Left renal cortex interstitium (tissue), 4 donors: ENCODE results near the gene CES4A. TPM values are rescaled to one million over a fixed set of nuclear protein-coding genes. Genes with fewer than 3 reads are reported as not detected.
A peak's percentile ranks its signal among the peaks of the same experiment; 100 is the strongest.

Experiments
- DNase-seq, 4 donors: peaks; one replicate each; pipeline ENCODE4 v3.0.0-alpha.2; 2013; ENCODE audit warnings: low read depth in 4 of 4, low spot score in 2 of 4, missing footprints in 1 of 4
- polyA plus RNA-seq, 4 donors: library from polyadenylated mRNA; unstranded; fragments of 120-200 nt; gene quantifications; one replicate each; pipeline ENCODE4 v1.2.1, GENCODE V29; 2013; ENCODE audit not compliant: insufficient read length in 4 of 4

CES4A gene
- polyA plus RNA-seq, 4 donors: 4.6 to 12.3 (median 9.5) TPM

GRCh38 chr16:67017810-67018488, 29.6 kb downstream of the CES4A start:
- peak in 1 of 4 donors; percentile 73 for DNase-seq

GRCh38 chr16:67019171-67019570, 30.8 kb downstream of the CES4A start:
- no peak for DNase-seq

DNA sequence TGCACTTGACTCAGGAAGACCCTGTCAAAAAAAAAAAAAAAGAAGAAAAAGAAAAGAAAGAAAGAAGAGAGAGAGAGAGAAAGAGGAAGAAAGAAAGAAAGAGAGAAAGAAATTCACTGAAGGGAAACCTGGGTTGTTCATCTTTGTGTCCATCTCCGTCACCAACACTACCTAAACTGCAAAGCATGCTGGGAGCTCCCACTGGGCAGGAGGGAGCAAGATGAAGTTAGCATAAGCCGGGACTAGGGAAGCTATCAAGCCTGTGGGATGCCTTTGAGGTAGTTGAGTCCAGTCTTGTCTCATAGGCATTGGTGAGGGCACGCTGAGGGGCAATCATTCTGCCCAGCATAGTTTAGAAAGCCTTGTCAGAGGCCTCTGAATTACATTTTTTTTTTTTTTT, 32.9 kb downstream of the CES4A start:
- DNase-seq: no peak

GRCh38 chr16:67022531-67023214, 34.3 kb downstream of the CES4A start:
- DNase-seq: no peak

DNA sequence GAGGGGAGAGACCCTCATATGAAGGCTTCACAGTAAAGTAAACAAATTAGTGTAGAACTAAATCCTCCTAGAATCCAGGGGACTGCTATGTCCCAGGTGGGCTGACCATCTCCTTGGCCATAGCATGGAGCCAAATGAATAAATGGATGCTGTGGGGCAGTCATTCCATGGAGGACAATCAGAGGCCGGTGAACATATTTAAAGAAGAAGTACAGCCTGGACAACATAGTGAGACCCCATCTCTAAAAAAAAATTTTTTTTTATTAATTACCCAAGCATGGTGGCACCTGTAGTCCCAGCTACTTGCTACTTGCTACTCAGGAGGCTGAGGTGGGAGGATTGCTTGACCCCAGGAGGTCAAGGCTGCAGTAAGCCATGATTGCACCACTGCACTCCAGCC, 35.3 kb downstream of the CES4A start:
- DNase-seq: no peak

DNA sequence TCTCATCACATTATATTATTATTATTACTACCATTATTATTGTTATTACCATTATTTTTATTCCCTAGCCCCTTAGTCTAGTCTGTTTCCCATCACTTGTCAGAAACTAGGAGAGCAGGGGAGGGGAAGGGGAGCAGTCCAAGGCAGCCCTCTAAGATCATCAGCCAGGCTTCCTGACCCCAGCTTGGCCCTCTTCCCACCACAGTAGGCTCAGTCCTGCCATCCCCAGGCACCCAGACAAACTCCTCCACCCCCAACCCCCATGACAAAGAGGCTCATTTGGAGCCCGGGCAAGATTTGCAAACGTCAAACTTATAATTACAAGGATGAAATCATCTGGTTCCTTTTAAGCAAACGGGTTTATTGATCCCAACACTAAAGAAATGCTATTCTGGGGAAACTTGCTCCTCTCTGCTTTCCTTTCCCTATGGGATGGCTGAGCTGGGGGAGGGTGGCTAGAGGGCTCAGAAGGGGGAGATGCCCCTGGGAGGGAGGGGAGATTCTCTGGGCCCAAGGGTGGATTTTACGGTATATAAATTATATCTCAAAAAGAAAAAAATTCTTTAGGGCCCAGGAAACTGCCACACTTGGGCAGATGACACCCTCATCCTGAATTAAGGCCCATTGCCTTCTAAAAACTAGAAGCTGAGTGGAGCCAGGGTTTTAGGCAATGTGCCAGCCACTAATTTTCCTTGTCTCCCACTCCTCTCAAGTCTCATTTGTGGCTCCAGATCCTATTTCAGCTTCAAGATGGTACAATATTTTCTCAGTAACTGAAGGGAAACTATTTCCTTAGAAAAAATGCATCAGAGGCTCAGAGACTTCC, 36.2 kb downstream of the CES4A start:
- DNase-seq: peak in 1 of 4 donors; percentile 29

- DNase-seq: no peak
Measured at GRCh38 chr16:67025210-67025550, 36.8 kb downstream of the CES4A start.

DNA sequence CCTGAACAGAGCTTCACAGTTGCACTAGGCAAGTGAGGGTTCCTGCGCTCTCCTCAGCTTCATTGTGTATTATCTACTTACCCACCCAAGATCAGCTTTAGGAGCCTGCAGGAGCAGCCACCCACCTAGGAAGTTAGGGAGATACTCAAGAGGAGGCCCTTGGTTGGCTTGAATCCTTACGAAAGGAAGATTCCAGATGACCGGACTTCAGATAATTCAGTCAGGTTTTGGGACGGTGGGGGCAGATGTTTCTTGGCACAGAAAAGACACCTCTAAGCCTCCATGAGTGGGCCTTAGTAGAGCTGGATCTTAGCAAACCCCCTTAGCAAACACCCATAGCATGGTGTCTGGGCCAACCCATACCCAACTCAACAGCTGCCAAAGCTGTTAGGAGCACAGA, 38.2 kb downstream of the CES4A start:
- DNase-seq: no peak

- no peak for DNase-seq
Measured at GRCh38 chr16:67027046-67027445, 38.7 kb downstream of the CES4A start.

DNA sequence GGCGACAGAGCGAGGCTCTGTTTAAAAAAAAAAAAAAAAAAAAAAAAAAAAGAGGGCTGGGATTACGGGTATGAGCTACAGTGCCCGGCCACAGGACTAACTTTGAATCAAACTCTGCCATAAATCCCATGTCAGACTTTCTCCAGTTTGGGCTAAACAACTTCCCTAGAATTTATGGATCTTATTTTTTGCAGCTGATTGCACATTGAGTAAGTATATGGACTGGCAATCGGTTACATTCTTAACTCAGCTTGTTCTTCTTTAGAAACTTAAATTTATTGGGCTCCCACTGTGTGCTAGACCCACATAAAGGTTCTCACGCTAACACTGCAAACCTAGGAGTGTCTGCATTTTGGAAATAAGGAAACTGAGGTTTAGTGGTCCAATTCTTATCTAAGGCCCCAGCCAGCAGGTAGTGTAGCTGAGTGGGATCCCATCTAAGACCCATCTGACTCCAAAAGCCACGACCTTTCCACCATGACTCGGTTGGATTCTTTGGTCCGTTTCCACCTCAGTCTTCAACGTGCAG, 39.8 kb downstream of the CES4A start:
- no peak for DNase-seq

- peak in 1 of 4 donors; percentile 82 for DNase-seq
Measured at GRCh38 chr16:67028696-67029253, 40.4 kb downstream of the CES4A start, which contains the start of gene CBFB. TSS of gene CBFB (plus strand) at chr16:67029149. CDS start at chr16:67029408, 259 bp downstream.

DNA sequence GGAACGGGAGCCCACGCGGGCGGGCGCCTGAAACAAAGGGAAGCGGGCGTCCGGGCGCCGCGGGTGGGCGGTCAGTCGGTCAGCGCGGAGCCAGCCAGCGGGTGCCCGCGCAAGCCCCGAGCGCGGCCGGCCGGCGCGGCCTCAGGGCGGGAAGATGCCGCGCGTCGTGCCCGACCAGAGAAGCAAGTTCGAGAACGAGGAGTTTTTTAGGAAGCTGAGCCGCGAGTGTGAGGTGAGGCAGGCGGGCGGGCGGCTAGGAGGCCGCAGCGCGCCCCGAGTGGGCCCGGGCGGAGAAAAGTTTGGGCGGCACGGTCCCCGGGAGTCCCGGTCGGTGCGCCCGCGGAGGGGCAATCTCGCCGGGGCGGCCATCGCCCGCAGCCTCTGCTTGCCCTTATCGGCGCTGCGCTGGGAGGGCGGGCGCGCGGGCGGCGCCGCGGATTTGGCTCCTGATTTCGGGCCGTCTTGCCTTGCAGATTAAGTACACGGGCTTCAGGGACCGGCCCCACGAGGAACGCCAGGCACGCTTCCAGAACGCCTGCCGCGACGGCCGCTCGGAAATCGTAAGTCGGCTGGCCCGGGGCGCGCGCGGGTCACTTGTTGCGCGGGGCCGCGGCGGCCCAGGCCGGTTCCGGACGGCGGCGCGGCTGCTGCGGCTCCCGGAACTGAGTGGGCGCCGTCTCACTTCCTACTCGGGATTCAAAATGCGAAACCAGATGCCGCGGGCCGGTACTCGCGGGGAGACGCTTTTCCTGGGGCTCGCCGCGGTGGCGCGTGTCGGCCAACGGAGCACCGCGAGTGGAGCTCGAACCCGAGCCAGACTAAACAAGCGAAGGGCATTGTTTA, 41.1 kb downstream of the CES4A start:
- DNase-seq: no peak

- no peak for DNase-seq
Measured at GRCh38 chr16:67030221-67030962, 42.0 kb downstream of the CES4A start.

GRCh38 chr16:67034487-67034886, 46.1 kb downstream of the CES4A start:
- no peak for DNase-seq

- no peak for DNase-seq
Measured at GRCh38 chr16:67035364-67035763, 47.0 kb downstream of the CES4A start.

GRCh38 chr16:67036323-67036741, 47.9 kb downstream of the CES4A start:
- DNase-seq: no peak

- no peak for DNase-seq
Measured at GRCh38 chr16:67039260-67040020, 51.1 kb downstream of the CES4A start.

DNA sequence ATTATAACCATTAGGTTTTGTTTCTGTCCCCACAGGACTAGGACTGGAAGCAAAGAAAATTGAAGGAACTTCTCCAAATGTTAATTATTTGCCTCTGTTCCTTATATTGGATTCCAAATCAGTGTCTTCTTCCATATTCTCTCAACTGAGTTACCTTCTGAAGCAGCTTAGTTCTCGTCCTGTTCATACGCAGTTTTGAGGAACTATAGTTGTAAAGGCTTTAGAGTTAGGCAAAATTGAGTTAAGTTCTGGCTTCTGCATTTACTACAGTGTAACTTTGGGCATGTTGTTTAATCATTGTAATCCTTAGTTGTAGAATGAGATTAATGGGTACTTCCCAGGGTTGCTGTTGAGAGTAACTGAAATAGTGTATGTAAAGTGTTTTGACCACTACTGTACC, 51.8 kb downstream of the CES4A start:
- no peak for DNase-seq

DNA sequence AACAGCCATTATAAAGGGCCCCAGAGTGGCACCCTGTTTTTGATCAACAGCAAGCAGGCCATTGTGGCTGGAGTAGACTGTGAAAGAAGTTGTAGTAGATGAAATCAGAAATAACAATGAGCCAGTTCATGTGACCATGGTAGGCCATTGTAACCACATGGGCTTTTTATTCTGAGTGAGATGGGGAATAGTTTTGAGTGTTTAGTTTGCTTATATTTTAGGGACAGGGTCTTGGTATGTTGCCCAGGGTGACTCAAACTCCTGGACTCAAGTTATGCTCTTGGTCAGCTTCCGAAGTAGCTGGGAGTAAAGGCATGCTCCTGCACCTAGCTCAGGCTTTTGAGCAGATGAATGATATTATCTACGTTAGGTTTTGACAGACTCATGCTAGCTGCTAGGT, 52.5 kb downstream of the CES4A start:
- no peak for DNase-seq
